A673 (cell line): ENCODE measurements around the gene GLDN.

ENCODE experiments used
- EZH2 ChIP-seq: fragments of 200-600 bp; sonication (generic); IDR thresholded peaks from 2 replicates; pipeline ENCODE4 v1.6.1; 2017; ENCODE audit warnings: borderline replicate concordance, low read depth, mild to moderate bottlenecking, mixed read lengths, antibody characterized with exemption, low read length; ENCODE audit not compliant: poor library complexity, severe bottlenecking
- TF ChIP-seq, protein P1 (sequence below): fragments of 300-800, 200-600 bp; sonication (generic); conservative IDR thresholded peaks from 2 replicates; pipeline ENCODE4 v1.5.1; 2017; ENCODE audit warnings: low read depth, mild to moderate bottlenecking, antibody characterized with exemption, low read length, moderate library complexity, mixed read lengths

DNA sequence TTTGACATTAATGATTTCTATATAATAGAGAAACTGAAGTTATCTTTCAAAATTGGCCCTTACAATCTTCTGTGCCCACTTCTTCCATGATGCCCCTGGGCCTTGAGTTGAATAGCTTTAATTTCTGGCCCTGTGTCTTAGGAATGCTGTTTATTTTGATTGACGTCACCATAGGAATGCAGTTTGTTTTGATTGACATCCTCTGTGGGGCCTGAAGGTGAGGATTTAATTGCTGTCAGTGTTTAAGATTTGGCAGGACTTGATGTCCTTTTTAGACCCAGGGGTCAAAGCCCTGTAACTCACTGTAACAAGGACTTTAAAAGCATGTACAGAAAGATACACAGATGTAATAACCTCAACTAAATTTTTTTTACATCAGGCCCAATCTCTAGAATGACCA lies 83.3 kb downstream of the GLDN start:
- TF ChIP-seq, protein P1, sequence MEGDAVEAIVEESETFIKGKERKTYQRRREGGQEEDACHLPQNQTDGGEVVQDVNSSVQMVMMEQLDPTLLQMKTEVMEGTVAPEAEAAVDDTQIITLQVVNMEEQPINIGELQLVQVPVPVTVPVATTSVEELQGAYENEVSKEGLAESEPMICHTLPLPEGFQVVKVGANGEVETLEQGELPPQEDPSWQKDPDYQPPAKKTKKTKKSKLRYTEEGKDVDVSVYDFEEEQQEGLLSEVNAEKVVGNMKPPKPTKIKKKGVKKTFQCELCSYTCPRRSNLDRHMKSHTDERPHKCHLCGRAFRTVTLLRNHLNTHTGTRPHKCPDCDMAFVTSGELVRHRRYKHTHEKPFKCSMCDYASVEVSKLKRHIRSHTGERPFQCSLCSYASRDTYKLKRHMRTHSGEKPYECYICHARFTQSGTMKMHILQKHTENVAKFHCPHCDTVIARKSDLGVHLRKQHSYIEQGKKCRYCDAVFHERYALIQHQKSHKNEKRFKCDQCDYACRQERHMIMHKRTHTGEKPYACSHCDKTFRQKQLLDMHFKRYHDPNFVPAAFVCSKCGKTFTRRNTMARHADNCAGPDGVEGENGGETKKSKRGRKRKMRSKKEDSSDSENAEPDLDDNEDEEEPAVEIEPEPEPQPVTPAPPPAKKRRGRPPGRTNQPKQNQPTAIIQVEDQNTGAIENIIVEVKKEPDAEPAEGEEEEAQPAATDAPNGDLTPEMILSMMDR = no peak
- no peak for TF ChIP-seq EZH2
